Activated CD4-positive, alpha-beta T cell treated with anti-CD3 and anti-CD28 coated beads, Interleukin-10, Interleukin-2, amounts not matched to agents 100 ng/mL and 50 ng/mL, durations not matched to agents 16 hours and 8 hours (primary cell): ENCODE results near the gene RBFOX2.

Experiments used
- DNase-seq: peaks from one replicate; pipeline ENCODE4 v3.0.0-alpha.2; 2020

The RBFOX2 gene

DNA sequence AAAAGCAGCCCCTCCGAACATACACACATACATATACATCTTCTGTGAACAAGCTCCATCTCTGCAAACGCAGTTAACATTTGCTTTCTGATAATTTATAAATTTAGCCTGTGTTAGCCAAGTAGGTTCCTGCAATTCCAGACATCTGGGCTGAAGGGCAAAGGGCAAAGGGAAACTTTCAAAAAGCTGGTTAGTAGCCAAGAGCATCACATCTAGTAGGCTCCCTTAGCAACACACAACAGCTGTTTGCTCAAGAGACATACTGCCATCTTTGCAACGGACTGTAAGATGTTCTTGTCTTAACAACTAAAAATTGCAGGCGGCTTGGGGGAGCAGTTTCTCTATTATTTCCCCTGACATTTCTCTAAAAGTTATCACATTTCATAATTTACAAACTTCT, 134.9 kb downstream of the RBFOX2 start:
- no peak for DNase-seq

DNA sequence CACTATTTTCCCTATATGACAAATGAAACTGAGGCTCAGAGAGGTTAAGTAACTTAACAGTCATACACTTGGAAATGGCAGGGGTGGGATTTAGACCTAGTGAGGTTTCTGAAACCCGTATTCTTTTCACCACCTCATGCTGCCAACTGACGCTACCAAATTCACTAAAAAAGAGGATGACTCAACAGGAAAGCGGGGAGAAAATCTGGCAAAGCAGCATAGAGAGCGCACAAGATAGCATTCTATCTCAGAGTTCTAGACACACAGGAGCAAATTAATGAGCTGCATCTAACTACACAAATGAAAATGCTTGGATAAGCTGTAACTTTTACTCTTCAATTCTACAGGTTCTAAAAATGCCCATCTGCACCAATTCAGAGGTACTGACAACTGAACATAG, 136.4 kb downstream of the RBFOX2 start:
- DNase-seq: no peak

DNA sequence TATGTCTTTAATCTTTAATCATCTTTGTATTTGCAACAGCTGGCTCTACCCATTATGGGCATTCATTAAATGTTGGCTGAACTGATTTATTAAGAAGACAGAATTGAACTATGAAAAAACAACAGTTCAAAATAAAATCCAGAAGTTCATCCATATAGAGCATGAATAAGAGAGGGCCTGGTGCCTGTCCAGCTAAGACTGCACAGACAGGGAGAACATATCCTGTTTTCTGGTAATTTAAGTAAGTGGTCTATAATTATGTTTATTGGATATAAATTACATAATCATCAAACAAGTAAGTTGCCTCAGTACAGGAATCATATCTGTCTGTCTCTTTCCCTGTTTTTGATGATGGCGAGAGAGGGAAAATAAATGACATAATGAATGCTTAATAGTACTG, 137.2 kb downstream of the RBFOX2 start:
- DNase-seq: no peak

DNA sequence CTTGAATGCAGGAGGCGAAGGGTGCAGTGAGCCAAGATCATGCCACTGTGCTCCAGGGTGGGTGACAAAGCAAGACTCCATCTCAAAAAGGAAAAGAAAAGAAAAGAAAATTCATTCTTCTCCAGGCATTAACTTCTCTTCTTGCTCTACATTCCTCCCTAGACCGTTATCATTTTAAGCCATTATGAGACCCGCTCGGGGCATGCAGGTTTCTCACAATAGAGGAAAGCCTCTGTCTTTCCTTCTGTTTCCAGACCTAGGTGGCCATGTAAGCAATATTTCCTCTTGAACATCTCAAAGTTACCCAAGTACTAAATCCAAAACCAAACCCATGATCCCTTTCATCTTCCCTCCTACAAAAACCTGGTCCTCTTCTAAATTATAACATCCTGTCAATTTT, 139.6 kb downstream of the RBFOX2 start:
- DNase-seq: no peak

DNA sequence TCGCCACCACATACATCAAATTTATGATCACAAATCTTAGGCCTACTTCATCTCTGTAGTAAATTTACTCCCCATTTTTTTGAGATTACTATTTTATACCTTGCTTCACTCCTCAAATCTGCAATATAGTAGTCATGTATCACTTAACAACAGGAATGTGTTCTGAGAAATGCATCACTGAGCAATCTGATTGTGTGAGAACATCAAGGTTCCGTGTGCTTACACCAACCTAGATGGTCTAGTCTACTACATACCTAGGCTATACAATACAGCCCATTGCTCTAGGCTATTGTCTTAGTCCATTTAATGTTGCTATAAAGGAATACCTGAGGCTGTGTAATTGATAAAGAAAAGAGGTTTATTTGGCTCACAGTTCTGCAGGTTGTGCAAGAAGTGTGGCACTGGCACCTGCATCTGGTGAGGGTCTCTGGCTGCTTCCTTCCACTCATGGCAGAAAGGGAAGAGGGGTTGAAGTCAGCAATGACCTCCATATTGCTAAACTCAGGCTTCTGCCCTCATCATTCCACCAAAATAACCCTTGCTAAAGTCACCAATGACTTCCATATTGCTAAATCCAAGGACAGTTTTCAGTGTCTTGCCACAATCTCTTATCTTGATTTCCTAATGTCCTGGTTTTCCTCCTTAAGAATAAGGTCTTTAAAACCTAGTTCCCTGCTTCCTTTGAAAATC, 140.3 kb downstream of the RBFOX2 start:
- no peak for DNase-seq

DNA sequence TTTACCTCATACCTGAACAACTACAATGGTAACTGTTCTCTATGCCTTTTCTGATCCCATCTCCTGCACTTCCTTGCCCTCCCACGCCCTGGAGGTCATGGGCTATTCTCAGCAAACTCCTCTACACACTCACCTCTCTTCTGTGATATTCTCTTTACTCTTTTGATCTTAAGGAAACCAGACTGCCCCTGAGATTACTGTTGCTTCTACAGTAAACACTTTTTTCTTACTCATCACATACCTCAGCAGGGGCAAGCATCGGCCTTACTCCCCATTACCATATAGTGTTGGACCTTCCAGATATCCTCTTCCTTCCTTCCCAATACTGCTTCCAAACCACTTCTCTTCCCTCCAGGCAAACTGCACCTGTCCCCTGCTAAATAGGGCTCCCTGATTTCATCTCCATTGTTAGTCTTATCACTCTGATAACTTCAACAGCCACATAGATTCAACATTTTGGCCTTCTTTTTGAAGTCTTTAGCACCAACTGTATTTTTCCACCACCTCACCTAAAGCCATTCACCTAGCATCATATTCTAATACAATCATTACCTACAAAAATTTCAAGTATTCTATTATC, 141.2 kb downstream of the RBFOX2 start:
- no peak for DNase-seq

DNA sequence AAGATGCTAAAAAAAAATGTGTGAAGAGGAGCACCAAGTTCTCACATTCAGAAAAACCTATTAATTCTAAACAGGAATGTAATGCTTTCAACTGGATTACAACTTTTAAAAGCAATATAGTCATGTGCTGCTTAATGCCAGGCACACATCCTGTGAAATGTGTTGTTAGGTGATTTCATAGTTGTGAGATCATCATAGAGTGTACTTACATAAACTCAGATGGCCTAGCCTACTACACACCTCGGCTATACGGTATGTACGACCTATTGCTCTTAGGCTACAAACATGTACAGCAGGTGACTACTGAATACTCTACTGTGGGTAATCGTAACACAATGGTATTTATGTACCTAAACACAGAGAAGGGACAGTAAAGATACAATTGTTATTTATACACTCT, 142.3 kb downstream of the RBFOX2 start:
- DNase-seq: no peak

DNA sequence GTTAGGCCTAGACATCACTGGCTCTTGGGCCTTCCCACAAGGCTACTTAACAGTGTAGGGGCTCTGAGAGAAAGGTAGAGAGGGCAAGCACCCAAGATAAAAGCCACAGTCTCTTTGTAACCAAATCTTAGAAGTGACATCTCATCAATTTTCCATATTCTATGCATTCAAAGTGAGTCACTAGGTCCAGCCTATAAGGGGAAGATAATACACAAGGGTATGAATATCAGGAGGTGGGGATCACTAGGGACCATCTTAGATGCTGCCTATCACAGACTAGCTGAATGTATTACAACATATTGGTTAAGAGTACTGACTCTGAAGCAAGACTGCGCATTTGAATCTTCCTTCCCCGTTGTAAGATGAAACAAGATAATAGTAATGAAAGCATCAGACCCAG, 144.1 kb downstream of the RBFOX2 start:
- DNase-seq: no peak

DNA sequence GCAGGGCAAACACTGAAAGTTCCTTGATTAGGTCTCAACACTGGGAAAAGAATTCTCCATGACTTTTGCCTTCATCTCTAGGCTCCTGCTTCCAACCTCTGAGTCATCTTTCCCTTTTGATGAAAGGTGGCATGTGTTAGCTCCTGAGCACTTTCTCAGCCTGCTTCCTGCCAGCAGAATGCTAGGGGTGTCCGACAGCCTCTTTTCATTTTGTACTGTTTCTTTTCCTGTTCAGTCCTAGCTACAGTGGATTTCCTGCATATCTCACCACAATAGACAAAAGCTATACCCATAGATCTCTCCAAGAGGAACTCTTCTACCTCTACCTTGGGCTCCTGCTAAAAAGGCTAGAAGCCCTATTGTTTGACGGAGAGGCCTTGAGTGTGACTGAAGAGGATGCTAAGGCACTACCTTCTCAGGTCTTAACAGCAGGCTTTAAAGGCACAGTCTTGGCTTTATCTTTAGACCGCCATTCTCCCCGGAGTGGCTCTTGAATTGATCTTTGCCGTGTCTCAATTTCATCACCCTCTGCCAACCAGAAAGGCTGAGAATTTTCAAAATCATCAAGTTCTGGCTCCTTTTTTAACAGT, 145.5 kb downstream of the RBFOX2 start:
- DNase-seq: no peak

DNA sequence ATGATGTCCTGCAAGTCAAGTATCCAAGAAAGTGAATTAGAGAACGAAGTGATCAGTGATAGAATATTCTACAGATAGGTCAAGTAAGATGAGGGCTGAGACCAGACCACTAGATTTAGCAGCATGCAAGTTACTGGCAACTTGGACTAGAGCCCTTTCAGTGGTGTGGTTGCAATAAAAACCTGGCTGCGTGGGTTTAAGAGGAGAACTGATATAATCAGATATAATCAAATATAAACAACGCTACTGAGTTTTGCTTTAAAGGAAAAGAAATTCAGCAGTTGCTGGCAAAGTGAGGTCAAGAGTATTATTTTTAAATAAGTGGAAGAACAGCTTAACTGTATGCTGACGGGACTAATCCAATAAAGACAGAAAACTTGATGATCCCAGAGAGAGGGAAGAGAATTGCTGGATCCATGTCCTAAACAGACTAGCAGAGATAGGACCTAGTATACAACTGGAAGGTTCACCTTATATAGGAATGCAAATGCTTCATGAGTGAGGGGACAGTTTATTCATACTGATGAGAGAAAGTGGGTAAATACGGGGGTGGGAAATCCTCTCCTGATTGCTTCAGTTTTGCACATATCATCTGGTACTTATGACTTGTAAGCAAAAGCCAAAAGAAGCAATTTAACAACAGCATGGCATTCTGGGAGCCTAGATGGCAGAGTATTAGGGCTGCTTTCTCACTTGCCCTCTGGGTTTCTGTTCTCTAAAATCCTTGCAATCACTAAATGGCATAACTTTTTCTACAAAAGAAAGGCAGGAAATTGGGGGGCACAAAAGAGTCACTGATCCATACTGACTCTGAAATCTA, 146.2 kb downstream of the RBFOX2 start:
- no peak for DNase-seq

DNA sequence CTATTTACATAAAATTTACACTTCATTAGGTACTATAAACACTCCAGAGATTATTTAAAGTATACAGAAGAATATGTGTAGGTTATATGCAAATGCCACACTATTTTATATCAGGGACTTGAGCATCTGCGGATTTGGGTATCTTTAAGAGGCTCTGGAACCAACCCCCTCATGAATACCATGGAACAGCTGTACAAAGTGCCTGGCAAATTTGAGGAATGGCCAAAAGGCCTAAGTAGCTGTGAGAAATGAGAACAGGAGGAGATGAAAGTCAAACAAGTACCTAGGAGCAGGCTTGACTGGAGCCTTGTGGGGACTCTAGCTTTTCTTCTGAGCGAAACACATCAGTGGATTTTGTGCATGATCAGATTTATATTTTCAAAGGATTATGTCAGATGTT, 149.3 kb downstream of the RBFOX2 start:
- no peak for DNase-seq

DNA sequence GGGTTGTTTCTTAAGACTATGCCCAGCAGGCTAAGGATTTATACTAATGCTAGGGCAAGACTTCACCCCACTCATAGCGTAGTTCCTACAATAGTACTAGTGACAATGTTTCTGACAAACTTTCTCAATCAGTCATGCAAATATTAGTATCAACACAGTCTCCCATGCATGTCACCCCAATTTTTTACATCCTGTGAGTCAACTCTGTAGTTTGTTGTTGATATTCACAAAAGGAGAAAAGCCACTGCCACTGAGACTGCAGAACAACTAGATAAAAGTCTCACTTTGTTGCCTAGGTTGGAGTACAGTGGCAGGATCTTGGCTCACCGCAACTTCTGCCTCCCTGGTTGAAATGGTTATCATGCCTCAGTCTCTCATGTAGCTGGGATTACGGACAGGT, 155.2 kb downstream of the RBFOX2 start:
- DNase-seq: peak; percentile 16

DNA sequence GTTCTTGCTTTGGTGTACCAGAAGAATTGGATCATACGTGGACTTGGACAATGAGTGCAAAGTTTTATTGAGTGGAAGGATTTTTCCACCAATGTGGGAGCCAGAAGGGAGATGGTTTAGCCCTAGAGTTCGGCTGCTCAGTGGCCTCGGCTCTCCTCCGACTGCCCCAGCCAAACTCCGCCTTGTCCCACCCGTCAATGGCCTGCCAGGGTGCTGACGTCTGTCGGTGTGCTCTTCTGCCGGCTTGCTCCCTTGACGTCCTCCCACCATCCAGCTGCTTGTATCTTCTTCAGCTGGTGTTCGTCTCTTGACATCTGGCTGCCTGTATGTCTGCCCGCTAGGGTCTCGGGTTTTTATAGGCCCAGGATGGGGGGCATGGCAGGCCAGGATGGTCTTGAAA, 156.2 kb downstream of the RBFOX2 start:
- no peak for DNase-seq

DNA sequence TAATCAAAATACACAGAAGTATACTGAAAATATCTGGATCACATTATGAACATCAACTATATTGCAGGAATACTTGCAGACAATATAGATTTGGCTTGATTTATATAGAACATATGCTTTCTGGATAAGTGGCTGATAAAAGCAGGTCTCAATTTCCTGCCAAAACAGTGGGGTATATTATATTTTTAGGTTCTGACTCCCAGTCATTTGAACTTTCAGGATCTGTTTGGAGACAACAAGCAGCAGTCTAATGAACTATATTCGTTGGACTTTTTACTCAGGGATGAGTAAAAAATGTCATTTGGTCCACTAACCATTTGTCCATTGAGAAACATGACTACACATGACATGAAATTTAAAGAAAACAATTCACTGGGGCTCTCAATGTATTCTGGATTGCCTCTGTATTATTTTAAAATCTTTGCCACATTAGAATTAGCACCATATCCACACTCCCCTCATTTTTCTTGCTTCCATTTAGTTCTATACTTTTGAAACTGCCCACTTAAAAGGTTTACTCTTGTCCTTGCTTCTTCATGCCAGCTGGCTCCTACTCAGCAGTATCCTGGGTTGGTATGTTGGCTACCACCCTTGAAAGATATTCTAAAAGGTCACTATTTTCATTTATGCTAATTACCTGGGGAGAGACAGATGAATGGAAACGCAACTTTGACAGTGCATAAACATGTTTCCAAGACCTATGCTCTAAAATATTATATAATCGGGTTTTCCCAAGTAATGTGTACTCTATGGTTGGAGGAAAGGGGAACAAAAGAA, 157.9 kb downstream of the RBFOX2 start:
- DNase-seq: no peak

DNA sequence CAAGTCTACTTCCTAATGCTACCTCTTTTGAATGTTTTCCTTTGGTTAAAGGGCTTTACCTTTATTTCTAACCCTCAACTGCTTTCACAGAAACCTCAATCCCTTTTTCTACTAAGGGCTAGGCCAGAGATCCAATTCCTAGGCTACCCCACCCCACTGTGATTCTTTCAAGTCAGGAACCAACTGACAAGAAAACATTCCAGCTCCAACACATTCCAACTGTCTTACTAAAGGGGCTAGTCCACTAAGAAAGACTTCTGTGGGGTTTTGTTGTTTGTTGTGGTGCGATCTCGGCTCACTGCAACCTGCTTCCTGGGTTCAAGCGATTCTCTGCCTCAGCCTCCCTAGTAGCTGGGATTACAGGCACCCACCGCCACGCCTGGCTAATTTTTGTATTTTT, 159.7 kb downstream of the RBFOX2 start:
- no peak for DNase-seq

DNA sequence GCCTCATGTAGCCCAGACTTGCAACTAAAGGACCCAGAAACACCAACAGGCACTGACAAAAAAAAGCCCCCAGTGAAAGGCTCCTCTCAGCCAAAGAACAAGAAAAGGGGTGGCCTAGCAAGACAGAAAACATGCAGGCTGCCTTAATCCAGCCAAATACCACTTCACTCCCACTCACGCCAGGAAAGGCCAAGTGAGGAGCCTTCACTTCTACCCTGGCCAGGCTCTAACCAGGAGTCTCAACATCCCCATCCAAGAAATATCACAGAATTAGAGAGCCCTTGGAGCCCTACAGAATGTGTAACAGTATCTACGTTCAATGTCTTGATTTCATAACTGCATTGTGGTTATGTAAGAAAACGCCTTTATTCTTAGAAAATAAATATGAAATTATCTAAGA, 162.0 kb downstream of the RBFOX2 start:
- DNase-seq: no peak

DNA sequence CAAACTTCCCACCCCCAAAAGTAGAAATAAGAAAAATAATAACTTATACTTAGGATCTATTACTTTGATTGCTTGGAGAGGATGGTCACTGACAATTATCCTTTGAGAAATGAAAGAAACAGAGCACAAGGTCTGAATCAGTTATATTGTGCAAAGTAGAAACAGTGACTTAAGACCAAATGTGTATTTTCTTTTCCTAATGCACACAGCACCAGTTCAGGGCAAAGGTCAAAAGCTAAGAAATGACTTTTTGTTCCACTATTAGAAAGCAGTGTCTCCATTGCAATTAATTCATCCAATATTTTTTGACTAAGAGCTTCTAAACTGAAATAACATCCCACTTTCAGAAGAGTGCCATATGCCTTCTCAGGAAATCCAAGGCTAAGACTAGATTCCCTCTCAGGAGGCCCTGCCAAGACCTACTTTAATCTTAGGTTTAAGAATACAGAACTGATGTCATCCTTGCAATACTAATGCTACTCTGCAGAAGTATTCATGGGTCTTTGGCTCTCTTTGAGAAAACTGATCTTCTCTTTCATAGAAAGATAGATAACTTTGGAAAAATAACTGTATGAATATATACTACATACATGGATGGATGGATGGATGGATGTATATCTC, 164.0 kb downstream of the RBFOX2 start:
- DNase-seq: no peak

DNA sequence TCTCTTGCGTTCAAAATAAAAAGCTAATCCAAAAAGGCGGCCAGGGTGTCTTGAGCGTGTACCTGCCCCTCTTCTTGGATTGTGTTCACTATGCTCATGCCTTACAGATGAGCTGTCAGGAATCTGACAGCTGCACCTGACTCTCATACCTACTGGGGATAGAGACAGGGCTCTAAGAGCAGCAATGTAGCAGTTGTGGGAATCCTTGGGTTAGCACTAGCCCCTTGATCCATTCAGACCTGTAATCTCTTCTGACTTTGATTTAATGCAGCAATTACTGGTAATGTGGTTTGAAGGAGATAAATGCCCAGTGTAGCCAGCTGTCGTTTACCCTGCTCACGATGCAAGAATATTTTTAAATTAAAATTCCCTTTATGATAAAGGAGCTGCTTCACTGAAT, 165.2 kb downstream of the RBFOX2 start:
- no peak for DNase-seq

DNA sequence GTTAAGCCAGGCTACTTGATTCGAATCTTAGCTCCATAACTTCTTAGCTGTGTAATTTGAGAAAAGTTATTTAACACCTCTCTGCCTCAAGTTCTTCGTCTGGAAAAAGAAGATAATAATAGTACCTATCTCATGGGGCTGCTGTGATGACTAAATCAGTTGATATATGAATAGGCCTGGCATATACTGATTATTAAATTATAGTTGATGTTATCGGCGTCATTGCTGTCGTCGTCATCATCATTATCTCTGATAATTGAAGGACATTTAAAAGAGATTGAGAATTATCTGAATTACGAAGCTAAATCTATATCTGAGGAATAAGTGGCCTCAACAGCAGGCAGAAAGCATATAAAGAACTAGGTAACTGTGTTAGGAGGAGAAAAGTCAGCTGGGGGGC, 165.9 kb downstream of the RBFOX2 start:
- no peak for DNase-seq

DNA sequence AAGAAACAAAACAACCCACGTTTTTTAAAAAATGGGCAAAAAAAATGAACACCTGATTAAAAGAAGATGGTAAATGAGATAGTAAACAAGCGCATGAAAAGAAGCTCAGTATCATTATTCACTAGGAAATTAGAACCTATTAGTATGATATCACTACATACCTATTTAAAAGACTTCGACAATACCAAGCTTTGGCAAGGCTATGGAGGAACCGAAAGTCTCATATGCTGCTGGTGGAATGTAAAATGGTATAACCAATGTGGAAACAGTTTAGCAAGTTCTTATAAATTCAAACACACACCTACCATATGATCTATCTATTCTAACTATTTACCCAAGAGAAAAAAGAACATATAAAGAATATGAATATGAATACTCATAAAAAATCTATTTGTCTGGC, 167.2 kb downstream of the RBFOX2 start:
- no peak for DNase-seq

DNA sequence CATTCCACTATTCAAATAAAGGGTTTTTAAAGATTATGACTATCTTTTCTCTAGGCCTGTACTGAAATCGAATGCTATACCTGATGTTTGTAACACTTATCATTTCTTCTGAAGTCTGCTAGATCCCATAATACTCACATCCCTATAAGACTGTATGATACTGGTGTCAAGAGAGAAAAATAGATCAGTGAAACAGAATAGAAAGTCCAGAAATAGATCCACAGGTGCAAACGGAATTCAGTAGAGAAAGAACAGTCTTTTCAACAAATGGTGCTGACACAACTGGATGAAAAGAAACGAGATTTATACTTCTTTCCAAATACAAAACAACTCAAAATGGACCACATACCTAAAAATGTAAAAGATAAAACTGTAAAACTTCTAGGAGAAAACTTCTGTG, 167.8 kb downstream of the RBFOX2 start:
- no peak for DNase-seq

DNA sequence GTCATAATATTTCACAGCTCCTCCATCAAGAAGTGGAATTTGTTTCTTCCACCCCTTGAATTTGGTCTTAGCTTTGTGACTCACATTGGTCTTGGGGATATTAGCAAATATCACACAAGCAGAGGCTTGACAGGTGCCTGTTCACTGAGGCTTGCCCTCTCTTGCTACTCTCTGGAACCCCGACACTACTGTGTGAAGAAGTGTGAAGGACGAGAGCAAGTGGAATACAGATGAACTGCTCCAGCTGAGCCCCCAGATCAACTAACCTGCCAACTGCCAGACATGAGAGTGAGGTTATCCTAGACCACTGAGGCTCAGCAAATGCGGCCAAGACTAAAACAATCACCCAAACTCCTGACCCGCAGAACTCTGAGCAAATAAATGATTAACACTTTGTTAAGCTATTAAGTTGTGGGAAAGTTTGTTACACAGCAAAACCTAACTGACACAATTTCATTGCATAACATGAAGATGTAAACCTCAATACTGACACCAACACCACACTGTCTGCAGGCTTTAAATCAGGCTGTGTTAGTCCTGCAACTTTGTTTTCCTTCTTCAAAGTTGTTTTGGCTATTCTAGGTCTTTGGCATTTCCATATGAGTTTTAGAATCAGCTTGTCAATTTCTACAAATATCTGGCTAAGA, 168.4 kb downstream of the RBFOX2 start:
- no peak for DNase-seq
